HUES48 (cell line): ENCODE data around the gene COL4A2.

Experiments used
- H3K27ac ChIP-seq: one replicate; pipeline ENCODE4 v1.7.0; 2013; ENCODE audit warnings: low read depth, low read length, inconsistent platforms
- H3K27me3 ChIP-seq: 2 replicates; pipeline ENCODE4 v1.6.1; 2013; ENCODE audit warnings: mild to moderate bottlenecking, low read length; ENCODE audit not compliant: control insufficient read depth, insufficient read depth
- H3K36me3 ChIP-seq: 2 replicates; pipeline ENCODE4 v1.6.1; 2013; ENCODE audit warnings: low read length; ENCODE audit not compliant: control insufficient read depth, insufficient read depth
- H3K4me1 ChIP-seq: 2 replicates; pipeline ENCODE4 v1.6.1; 2013; ENCODE audit warnings: mild to moderate bottlenecking, low read length; ENCODE audit not compliant: control insufficient read depth, insufficient read depth
- H3K4me3 ChIP-seq: 2 replicates; pipeline ENCODE4 v1.5.1; 2013; ENCODE audit warnings: mild to moderate bottlenecking, low read depth, low read length
- H3K9ac ChIP-seq: 2 replicates; pipeline ENCODE4 v1.6.1; 2013; ENCODE audit warnings: mild to moderate bottlenecking, low read depth, low read length, moderate library complexity
- H3K9me3 ChIP-seq: 2 replicates; pipeline ENCODE4 v1.6.1; 2013; ENCODE audit warnings: low read length; ENCODE audit not compliant: control insufficient read depth, insufficient read depth

Gene COL4A2

DNA sequence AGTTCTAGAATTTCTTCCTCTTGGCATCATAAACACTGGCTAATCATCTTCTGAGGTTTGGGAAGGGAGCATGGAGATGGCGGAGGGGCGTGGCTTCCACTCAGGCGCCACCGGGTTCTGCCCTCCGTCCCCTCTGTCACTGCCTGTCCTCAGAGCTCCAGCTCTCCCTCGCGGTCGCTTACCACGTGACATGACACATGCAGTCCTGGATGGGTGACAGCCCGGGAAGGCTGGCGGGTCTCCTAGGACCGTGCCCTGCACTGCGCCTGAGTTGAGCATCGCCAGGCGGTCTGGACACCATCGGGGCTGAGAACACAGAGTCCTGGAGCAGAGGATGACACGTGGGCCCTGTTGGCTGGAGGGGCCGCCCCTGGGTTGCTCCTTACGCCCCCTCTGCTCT lies 131.1 kb downstream of the COL4A2 start:
- Histone ChIP-seq H3K4me1 (0 out of 2 replicates have a peak, but pooled peaks cover 7% of the 10 kb centered on the region), H3K27ac (no peak overlapping the region), H3K36me3 (peaks cover 22% of the 10 kb centered on the region; the same call in 1 of the 2 replicates), H3K27me3 (no peaks in the 10 kb centered on the region), H3K9ac (no peak overlapping the region), H3K9me3 (no peaks in the 10 kb centered on the region), H3K4me3 (no peak overlapping the region)

DNA sequence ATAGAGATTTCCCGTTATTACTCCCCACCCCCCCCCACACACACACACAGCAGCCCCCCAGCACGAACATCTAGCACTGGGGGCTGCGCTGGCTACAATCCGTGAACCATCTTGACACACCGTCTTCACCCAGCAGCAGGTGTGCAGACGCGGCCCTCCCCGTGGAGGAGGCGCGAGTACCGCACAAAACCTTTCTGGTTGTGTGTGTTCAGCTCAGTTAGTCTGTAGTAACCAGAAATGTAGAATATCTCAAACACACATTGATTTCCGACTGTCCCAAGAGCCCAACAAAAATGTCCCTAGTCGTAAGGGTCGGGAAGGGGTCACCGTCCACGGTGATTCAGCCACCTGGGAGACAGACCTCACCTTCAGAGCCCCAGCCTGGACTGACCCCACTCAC lies 131.7 kb downstream of the COL4A2 start:
- 0 out of 2 replicates have a peak, but pooled peaks cover 7% of the 10 kb centered on the region for H3K4me1 ChIP-seq
- no peaks in the 10 kb centered on the region for H3K9me3 ChIP-seq
- peaks cover 22% of the 10 kb centered on the region; the same call in 1 of the 2 replicates for H3K36me3 ChIP-seq
- no peaks in the 10 kb centered on the region for H3K27me3 ChIP-seq
- H3K4me3 ChIP-seq, result no peak overlapping the region
- H3K9ac ChIP-seq, result no peak overlapping the region
- no peak overlapping the region for H3K27ac ChIP-seq

DNA sequence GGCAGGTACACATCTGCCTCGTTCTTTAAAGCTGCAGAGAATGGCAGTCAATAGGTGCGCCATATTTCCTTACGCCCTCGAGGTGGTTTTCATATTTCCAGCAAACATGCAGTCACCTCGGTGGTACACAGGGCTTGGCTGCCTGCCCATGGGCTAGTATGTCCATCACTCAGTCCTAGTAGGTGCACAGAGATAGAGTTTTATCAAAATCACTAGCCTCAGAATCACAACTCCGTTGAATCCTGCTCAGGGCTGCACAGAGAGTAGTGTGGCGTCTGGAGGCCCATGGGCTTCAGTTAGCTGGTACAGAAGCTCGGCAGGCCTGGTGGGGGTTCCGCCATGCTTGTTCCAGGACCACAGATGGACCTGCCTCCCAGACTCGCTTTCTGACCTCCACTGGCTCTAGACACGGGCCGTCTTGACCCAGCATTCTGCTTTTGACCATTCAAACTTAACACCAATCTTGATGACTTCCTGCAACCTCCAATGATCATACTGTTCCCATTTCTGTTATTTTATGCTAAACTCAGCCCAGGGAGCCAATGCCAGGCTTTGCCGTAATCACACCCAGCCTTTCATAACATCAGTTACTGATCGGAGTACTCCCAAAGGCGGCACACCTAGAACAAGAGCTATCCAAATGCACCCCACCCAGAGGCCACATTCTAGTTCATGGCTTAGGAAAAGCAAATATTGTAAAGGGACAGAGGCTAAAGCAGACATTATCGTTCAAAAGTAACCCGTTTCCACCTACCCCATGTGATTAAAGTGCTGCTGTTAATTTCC lies 134.1 kb downstream of the COL4A2 start:
- H3K27ac ChIP-seq, result no peak overlapping the region
- H3K36me3 ChIP-seq, result peaks cover 9% of the 10 kb centered on the region; the same call in 1 of the 2 replicates
- no peak overlapping the region for H3K4me3 ChIP-seq
- H3K4me1 ChIP-seq, result 0 out of 2 replicates have a peak, but pooled peaks cover 1% of the 10 kb centered on the region
- no peak overlapping the region for H3K9ac ChIP-seq
- no peaks in the 10 kb centered on the region for H3K27me3 ChIP-seq
- no peaks in the 10 kb centered on the region for H3K9me3 ChIP-seq

DNA sequence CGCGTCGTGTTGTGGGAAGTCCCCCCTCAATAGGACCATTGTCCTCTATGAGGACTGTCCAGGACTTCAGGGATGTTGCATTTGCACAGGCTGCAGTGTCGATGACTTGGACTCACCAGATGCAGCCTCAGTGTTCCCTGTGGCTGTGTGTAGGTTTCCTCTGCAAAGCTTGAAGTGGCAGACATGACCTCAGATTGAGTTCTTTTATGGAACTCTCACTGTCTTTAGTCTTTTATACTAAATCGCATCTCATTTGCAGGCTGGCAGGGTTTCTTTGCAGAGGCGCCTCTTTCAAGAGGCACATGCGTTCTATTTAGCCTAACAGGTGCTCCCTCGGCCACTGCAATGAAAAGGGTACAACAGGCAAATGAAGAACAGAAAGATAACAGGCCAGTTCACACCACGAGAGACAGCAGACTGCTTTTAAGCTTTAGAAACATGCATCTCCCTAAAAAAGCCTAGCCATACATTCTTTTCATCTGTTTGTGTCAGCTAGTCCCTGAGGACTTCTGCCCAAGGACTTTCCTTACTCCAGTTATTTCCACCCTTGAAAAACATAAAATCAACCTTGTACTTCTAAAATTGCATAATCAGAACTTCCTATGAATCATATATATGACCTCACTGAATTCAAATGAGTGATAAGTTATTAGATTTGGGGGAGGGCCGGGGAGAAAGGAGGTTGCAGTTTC lies 136.0 kb downstream of the COL4A2 start:
- no peaks in the 10 kb centered on the region for H3K9me3 ChIP-seq
- peaks cover 17% of the 10 kb centered on the region for H3K36me3 ChIP-seq
- no peak overlapping the region for H3K27ac ChIP-seq
- no peaks in the 10 kb centered on the region for H3K27me3 ChIP-seq
- no peak overlapping the region for H3K9ac ChIP-seq
- H3K4me1 ChIP-seq, result no peaks in the 10 kb centered on the region; the same call in 1 of the 2 replicates
- no peak overlapping the region for H3K4me3 ChIP-seq

DNA sequence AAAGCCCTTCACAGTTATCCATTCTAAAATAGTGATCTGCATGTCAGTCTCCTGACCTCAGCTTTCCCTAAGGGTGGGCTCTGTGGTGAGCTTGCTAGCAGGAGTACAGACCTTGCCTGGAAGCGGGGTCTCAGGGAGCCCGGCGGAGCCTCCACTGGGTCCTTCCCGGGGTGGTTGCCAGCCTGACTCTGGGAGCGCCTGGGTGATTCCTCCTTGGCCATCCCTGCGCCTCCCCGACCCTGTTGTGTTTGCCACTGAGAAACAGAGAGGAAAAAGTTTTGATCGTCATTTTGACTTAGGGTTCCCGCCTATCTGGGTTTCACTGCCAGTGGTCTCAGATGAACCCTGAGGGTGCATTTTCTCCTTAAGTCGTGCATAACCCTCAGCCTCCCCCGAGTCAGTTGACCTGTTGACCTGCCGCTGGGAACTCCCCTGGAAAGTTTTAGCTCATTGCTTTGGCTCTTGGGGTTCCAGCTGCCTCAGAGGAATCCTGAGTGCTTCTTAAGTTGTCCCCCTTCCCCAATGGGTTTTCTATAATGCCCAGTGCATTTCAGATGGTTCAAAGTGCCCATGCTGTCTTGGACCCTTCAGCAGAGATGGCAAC lies 136.6 kb downstream of the COL4A2 start:
- no peaks in the 10 kb centered on the region for H3K9me3 ChIP-seq
- H3K4me1 ChIP-seq, result no peaks in the 10 kb centered on the region; the same call in 1 of the 2 replicates
- no peak overlapping the region for H3K27ac ChIP-seq
- no peak overlapping the region for H3K4me3 ChIP-seq
- peaks cover 17% of the 10 kb centered on the region for H3K36me3 ChIP-seq
- no peaks in the 10 kb centered on the region for H3K27me3 ChIP-seq
- H3K9ac ChIP-seq, result no peak overlapping the region

DNA sequence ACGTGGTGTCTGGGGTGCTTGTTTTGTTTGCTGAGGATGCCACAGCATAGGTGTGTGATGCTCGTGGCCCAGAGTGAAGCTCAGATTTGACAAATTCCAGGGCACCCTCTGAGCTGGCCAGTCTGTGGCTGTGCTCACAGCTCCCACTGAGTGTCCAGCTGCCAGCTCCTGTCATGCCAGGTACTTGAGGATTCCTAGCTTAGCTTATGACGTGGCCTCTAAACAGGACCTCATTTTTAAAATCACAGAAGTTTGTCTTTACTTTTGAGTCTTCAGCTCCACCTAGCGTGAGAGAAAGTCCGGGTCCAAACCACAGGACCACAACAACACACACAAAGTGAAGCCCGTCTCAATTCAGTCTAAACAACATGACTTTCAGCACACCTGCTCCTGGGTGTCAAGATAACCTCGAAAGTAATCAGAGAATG lies 137.2 kb downstream of the COL4A2 start:
- Histone ChIP-seq H3K9me3 (no peaks in the 10 kb centered on the region), H3K4me1 (no peaks in the 10 kb centered on the region; the same call in 1 of the 2 replicates), H3K27ac (no peak overlapping the region), H3K36me3 (peaks cover 17% of the 10 kb centered on the region), H3K9ac (no peak overlapping the region), H3K4me3 (no peak overlapping the region), H3K27me3 (no peaks in the 10 kb centered on the region)

DNA sequence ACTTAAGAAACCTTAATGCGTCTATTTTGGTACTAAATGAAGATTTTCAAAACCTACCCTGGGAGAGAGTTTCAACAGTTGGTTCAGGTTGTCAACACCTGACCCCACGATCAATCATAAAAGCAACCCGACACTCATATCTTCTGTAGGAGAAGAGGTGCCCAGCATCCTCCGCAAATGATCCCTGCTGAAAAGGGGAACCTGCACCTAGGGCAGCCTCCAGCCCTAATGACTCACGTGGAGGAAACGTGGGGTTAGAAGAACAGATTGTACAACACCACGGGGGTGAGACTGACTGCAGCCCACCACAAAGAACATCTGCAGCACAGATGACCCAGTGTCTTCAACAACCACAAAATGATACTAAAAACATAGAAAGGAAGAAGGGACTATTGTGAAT lies 138.1 kb downstream of the COL4A2 start:
- no peak overlapping the region for H3K9ac ChIP-seq
- H3K27ac ChIP-seq, result no peak overlapping the region
- no peaks in the 10 kb centered on the region for H3K9me3 ChIP-seq
- H3K4me1 ChIP-seq, result no peaks in the 10 kb centered on the region; the same call in 1 of the 2 replicates
- no peaks in the 10 kb centered on the region for H3K27me3 ChIP-seq
- H3K36me3 ChIP-seq, result peaks cover 22% of the 10 kb centered on the region
- H3K4me3 ChIP-seq, result no peak overlapping the region

DNA sequence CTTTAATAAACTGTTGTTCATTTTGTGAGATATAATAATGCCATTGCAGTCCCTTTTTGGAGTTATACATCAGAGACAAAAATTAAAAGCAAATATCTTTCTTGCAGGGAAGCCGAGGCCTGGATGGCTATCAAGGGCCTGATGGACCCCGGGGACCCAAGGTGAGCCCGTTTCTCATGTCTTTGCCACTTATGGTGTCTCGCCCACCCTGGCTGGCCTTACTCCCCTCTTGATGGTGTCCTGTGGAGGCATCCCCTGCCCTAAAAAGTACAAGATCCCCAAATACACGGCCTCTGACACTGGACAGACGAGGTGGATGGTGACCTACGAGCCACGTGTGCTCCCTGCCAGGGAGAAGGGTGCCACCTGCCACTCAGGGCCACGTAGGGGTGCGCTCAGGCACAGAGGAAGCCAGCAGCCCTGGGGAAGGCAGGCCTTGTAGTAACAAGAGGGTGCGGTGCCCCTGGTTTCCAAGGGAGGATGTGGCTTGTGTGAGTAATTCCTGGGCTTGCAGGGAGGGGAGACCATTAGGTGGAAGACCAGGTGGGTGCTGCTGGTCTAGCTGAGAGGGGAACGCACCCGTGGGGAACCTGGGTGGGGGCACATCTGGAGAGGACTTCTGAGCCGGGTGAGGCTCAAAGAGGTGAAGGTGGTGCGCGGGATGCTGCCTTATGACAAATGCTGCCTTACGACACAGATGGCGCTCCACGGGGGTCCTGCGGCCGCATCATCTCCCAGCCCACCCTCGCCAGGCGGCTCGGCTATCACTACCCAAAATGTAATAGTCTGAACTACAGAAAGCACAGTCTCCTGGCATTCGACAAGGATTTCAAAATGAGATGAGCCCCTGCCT lies 138.9 kb downstream of the COL4A2 start:
- no peak overlapping the region for H3K4me3 ChIP-seq
- H3K27ac ChIP-seq, result no peak overlapping the region
- peaks cover 23% of the 10 kb centered on the region for H3K36me3 ChIP-seq
- H3K9me3 ChIP-seq, result no peaks in the 10 kb centered on the region
- no peaks in the 10 kb centered on the region for H3K27me3 ChIP-seq
- H3K9ac ChIP-seq, result no peak overlapping the region
- H3K4me1 ChIP-seq, result no peaks in the 10 kb centered on the region; the same call in 1 of the 2 replicates

DNA sequence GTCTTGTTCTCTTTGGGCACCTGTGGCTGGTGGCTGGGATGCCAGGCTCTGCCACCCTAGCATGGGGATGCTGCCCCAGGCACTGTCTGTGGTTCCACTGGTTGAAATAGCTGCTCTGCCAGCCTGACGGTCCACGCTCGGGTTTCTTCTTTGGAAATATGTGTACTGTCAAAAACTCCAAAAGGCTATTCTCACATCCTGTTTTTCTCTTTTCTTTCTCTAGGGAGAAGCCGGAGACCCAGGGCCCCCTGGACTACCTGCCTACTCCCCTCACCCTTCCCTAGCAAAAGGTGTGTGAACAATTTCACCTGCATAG lies 139.4 kb downstream of the COL4A2 start:
- Histone ChIP-seq H3K27me3 (no peaks in the 10 kb centered on the region), H3K4me3 (no peak overlapping the region), H3K36me3 (peaks cover 21% of the 10 kb centered on the region), H3K9ac (no peak overlapping the region), H3K9me3 (no peaks in the 10 kb centered on the region), H3K4me1 (no peaks in the 10 kb centered on the region; the same call in 1 of the 2 replicates), H3K27ac (no peak overlapping the region)

DNA sequence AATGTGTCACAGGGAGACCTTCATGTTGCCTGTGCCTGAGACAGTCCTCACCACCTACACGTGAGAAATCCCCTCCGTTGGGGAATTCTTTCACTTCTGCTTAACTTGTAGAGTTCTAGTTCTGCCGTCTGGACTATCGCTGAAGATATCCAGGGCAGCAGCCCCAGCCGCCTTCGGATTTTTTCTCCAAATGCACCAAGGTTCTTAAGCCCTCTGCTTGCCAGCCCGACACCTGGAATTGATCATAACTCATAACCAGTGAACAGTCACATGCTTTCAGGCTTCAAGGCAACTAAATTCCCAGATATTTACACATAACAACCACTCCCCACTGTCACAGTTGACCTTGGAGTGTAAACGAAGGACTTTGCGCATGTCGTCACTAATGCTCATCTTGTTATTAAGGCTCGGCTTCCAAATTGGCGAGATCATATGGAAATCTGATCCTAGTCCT lies 140.0 kb downstream of the COL4A2 start:
- Histone ChIP-seq H3K4me1 (no peaks in the 10 kb centered on the region; the same call in 1 of the 2 replicates), H3K4me3 (no peak overlapping the region), H3K27ac (no peak overlapping the region), H3K27me3 (no peaks in the 10 kb centered on the region), H3K36me3 (peaks cover 21% of the 10 kb centered on the region), H3K9me3 (no peaks in the 10 kb centered on the region), H3K9ac (no peak overlapping the region)
